Ascending aorta (tissue), 2 donors: Measurements from ENCODE around the gene MFAP1. TPM values are rescaled to one million over a fixed set of nuclear protein-coding genes. Genes with fewer than 3 reads are reported as not detected.

Source experiments
- DNase-seq, 2 donors: peaks; one replicate each; pipeline ENCODE4 v3.0.0-alpha.2; 2019; ENCODE audit warnings: low spot score in 2 of 2
- H3K27ac ChIP-seq, 2 donors: fragments of 200-600 bp; sonication (generic); one replicate each; pipeline ENCODE4 v1.5.1; 2016 to 2017; ENCODE audit warnings: mild to moderate bottlenecking in 1 of 2
- H3K27me3 ChIP-seq: fragments of 200-600 bp; sonication (generic); one replicate; pipeline ENCODE4 v1.5.1; 2017
- H3K36me3 ChIP-seq, 2 donors: fragments of 200-600 bp; sonication (generic); one replicate each; pipeline ENCODE4 v1.5.1; 2016
- H3K4me1 ChIP-seq, 2 donors: fragments of 200-600 bp; sonication (generic); one replicate each; pipeline ENCODE4 v1.5.1; 2016 to 2017; ENCODE audit warnings: mild to moderate bottlenecking in 1 of 2
- H3K4me3 ChIP-seq, 2 donors: fragments of 200-600 bp; sonication (generic); one replicate each; pipeline ENCODE4 v1.5.1; 2016 to 2017; ENCODE audit warnings: mild to moderate bottlenecking in 1 of 2
- H3K9me3 ChIP-seq, 2 donors: fragments of 200-600 bp; sonication (generic); one replicate each; pipeline ENCODE4 v1.5.1; 2016
- CTCF ChIP-seq, 3 experiments: fragments of 200-600 bp in 2 of 3; fragments of 450-650 bp in 1 of 3; sonication (generic) in 2 of 3; IDR thresholded peaks; one replicate each; pipeline ENCODE4 v1.5.1; 2016 to 2019; ENCODE audit warnings: antibody characterized with exemption in 3 of 3, mild to moderate bottlenecking in 1 of 3, moderate library complexity in 1 of 3
- intact Hi-C: fragments of 100-400 bp; cut with DNase I; formaldehyde crosslinking; loops from one replicate; pipeline ENCODE4 v1.15.1; 2023
- total RNA-seq: library from RNA; depleted of rRNA; stranded (reverse); fragments of >200 nt; gene quantifications from one replicate; pipeline ENCODE4 v1.1.0, GENCODE V29; 2016

Gene MFAP1
- total RNA-seq, 1 donor from 2014 or later, result 14.8 TPM

GRCh38 chr15:43795197-43795596 lies 29.3 kb downstream of the MFAP1 start:
- peaks cover 26 to 54% of the 10 kb centered on the region in 2 donors for H3K36me3 ChIP-seq
- no peak for DNase-seq
- no peak for TF ChIP-seq CTCF (IDR thresholded peaks at IDR 0.05)
- H3K4me1 ChIP-seq, result peaks cover 19 to 37% of the 10 kb centered on the region in 2 donors
- H3K4me3 ChIP-seq, result no peak overlapping the region
- H3K9me3 ChIP-seq, result no peaks in the 10 kb centered on the region
- intact Hi-C loops, result loop anchor here (10.0 kb wide), 1 partner anchor 490 kb away; the partner anchor contains the start of gene GOLM2
- H3K27ac ChIP-seq, result peak overlapping the region; percentile 54 to 88
- H3K27me3 ChIP-seq, result no peaks in the 10 kb centered on the region

GRCh38 chr15:43794269-43795037 lies 30.0 kb downstream of the MFAP1 start:
- Histone ChIP-seq H3K9me3 (no peaks in the 10 kb centered on the region), H3K36me3 (peaks cover 26 to 49% of the 10 kb centered on the region in 2 donors), H3K27ac (peak overlapping the region; percentile 54 to 88), H3K27me3 (no peaks in the 10 kb centered on the region), H3K4me1 (peaks cover 19 to 31% of the 10 kb centered on the region in 2 donors), H3K4me3 (peak overlapping the region; percentile 74 to 99)
- no peak for TF ChIP-seq CTCF (IDR thresholded peaks at IDR 0.05)
- DNase-seq, result no peak
- intact Hi-C loops, result loop anchor here (10.0 kb wide), 1 partner anchor 490 kb away; the partner anchor contains the start of gene GOLM2

GRCh38 chr15:43793647-43794046 lies 30.8 kb downstream of the MFAP1 start:
- Histone ChIP-seq H3K36me3 (peaks cover 20 to 41% of the 10 kb centered on the region in 2 donors), H3K4me1 (peaks cover 19 to 31% of the 10 kb centered on the region in 2 donors), H3K4me3 (peak overlapping the region; percentile 74 to 99), H3K27ac (peak overlapping the region; percentile 88 to 99), H3K27me3 (no peaks in the 10 kb centered on the region), H3K9me3 (no peaks in the 10 kb centered on the region)
- no peak for DNase-seq
- intact Hi-C loops, result loop anchor here (10.0 kb wide), 1 partner anchor 491 kb away; the partner anchor contains the start of gene GOLM2
- no peak for TF ChIP-seq CTCF (IDR thresholded peaks at IDR 0.05)

GRCh38 chr15:43792761-43793476 lies 31.6 kb downstream of the MFAP1 start:
- H3K4me1 ChIP-seq, result peaks cover 19 to 29% of the 10 kb centered on the region in 2 donors
- no peaks in the 10 kb centered on the region for H3K9me3 ChIP-seq
- no peaks in the 10 kb centered on the region for H3K27me3 ChIP-seq
- peak overlapping the region; percentile 88 to 99 for H3K27ac ChIP-seq
- no peak for TF ChIP-seq CTCF (IDR thresholded peaks at IDR 0.05)
- H3K36me3 ChIP-seq, result peaks cover 20 to 38% of the 10 kb centered on the region in 2 donors
- H3K4me3 ChIP-seq, result peak overlapping the region; percentile 74 to 99
- no peak for DNase-seq
- intact Hi-C loops, result loop anchor here (1.0 to 10.0 kb wide), 5 partner anchors 7 to 492 kb away; partner anchors contain the start of genes GOLM2, HYPK, MFAP1 and PDIA3

GRCh38 chr15:43791993-43792760 lies 32.3 kb downstream of the MFAP1 start, which contains the start of gene SERF2:
Gene SERF2, plus strand, starts transcription at chr15:43792320. Its CDS starts 57 bp downstream, at chr15:43792377.
- peak within 1 kb of the TSS; percentile 74 to 99 for H3K4me3 ChIP-seq
- TF ChIP-seq CTCF (IDR thresholded peaks at IDR 0.05), result no peak
- H3K4me1 ChIP-seq, result peaks cover 19 to 26% of the 10 kb centered on the region in 2 donors
- peaks cover 20 to 35% of the 10 kb centered on the region in 2 donors for H3K36me3 ChIP-seq
- H3K9me3 ChIP-seq, result no peaks in the 10 kb centered on the region
- peak; percentile 100 for DNase-seq
- H3K27ac ChIP-seq, result peak within 1 kb of the TSS; percentile 88 to 99
- intact Hi-C loops, result loop anchor here (1.0 to 10.0 kb wide), 5 partner anchors 8 to 493 kb away; partner anchors contain the start of genes GOLM2, HYPK, MFAP1 and PDIA3
- H3K27me3 ChIP-seq, result no peaks in the 10 kb centered on the region
